Trophoblast cell (in vitro differentiated cells and primary cell): ENCODE results near the gene PRKN.

ENCODE experiments used
- DNase-seq, 2 donors: peaks; one replicate each; pipeline ENCODE4 v3.0.0-alpha.2; 2016
- H2AFZ ChIP-seq: 2 replicates; pipeline ENCODE4 v1.6.1; 2013; ENCODE audit warnings: low read length, moderate library complexity, mild to moderate bottlenecking; ENCODE audit not compliant: insufficient read depth, poor library complexity
- H2AK5ac ChIP-seq: 2 replicates; pipeline ENCODE4 v1.6.1; 2013; ENCODE audit warnings: mild to moderate bottlenecking, low read length
- H2BK120ac ChIP-seq: 2 replicates; pipeline ENCODE4 v1.6.1; 2013; ENCODE audit warnings: low read length, mild to moderate bottlenecking, moderate library complexity; ENCODE audit not compliant: insufficient read depth, poor library complexity
- H2BK12ac ChIP-seq: 2 replicates; pipeline ENCODE4 v1.6.1; 2013; ENCODE audit warnings: mild to moderate bottlenecking, low read length, moderate library complexity
- H2BK5ac ChIP-seq: 2 replicates; pipeline ENCODE4 v1.6.1; 2013; ENCODE audit warnings: low read length, low read depth, moderate library complexity, mild to moderate bottlenecking; ENCODE audit not compliant: poor library complexity
- H3K14ac ChIP-seq: 2 replicates; pipeline ENCODE4 v1.6.1; 2013; ENCODE audit warnings: mild to moderate bottlenecking, low read length
- H3K18ac ChIP-seq: 2 replicates; pipeline ENCODE4 v1.6.1; 2013; ENCODE audit warnings: mild to moderate bottlenecking, low read length
- H3K23ac ChIP-seq: 2 replicates; pipeline ENCODE4 v1.6.1; 2013; ENCODE audit warnings: low read length
- H3K27ac ChIP-seq: 2 replicates; pipeline ENCODE4 v1.5.1; 2013; ENCODE audit warnings: low read depth, mild to moderate bottlenecking, inconsistent platforms, low read length, moderate library complexity
- H3K27me3 ChIP-seq: 2 replicates; pipeline ENCODE4 v1.6.1; 2013; ENCODE audit warnings: inconsistent platforms, mild to moderate bottlenecking, low read length, moderate library complexity; ENCODE audit not compliant: insufficient read depth
- H3K36me3 ChIP-seq, 2 experiments: 1 replicate in 1 of 2; 2 replicates in 1 of 2; pipeline ENCODE4 v1.6.1; 2013; ENCODE audit warnings: low read length in 2 of 2, mild to moderate bottlenecking in 2 of 2, moderate library complexity in 1 of 2; ENCODE audit not compliant: insufficient read depth in 2 of 2, control insufficient read depth in 1 of 2
- H3K4ac ChIP-seq: 2 replicates; pipeline ENCODE4 v1.6.1; 2013; ENCODE audit warnings: low read depth, mild to moderate bottlenecking, low read length, moderate library complexity
- H3K4me1 ChIP-seq, 2 experiments: 1 replicate in 1 of 2; 2 replicates in 1 of 2; pipeline ENCODE4 v1.6.1; 2013; ENCODE audit warnings: low read length in 2 of 2, mild to moderate bottlenecking in 2 of 2, moderate library complexity in 1 of 2; ENCODE audit not compliant: insufficient read depth in 2 of 2, control insufficient read depth in 1 of 2
- H3K4me2 ChIP-seq: 2 replicates; pipeline ENCODE4 v1.6.1; 2013; ENCODE audit warnings: inconsistent platforms, mild to moderate bottlenecking, low read length, moderate library complexity
- H3K4me3 ChIP-seq: 2 replicates; pipeline ENCODE4 v1.5.1; 2013; ENCODE audit warnings: mild to moderate bottlenecking, low read depth, low read length, inconsistent platforms
- H3K79me1 ChIP-seq: one replicate; pipeline ENCODE4 v1.6.1; 2013; ENCODE audit warnings: low read length
- H3K79me2 ChIP-seq: 2 replicates; pipeline ENCODE4 v1.6.1; 2013; ENCODE audit warnings: low read length, mild to moderate bottlenecking; ENCODE audit not compliant: control insufficient read depth, insufficient read depth, poor library complexity
- H3K9ac ChIP-seq: 2 replicates; pipeline ENCODE4 v1.6.1; 2013; ENCODE audit warnings: mild to moderate bottlenecking, low read length
- H3K9me3 ChIP-seq: 2 replicates; pipeline ENCODE4 v1.6.1; 2013; ENCODE audit warnings: low read depth, mild to moderate bottlenecking, control low read depth, inconsistent platforms, low read length; ENCODE audit not compliant: insufficient read depth
- H4K12ac ChIP-seq: 2 replicates; pipeline ENCODE4 v1.6.1; 2013; ENCODE audit warnings: low read depth, mild to moderate bottlenecking, low read length, moderate library complexity
- H4K8ac ChIP-seq: 2 replicates; pipeline ENCODE4 v1.6.1; 2013; ENCODE audit warnings: low read depth, mild to moderate bottlenecking, low read length, moderate library complexity
- H4K91ac ChIP-seq: one replicate; pipeline ENCODE4 v1.6.1; 2013; ENCODE audit warnings: low read depth, mild to moderate bottlenecking, low read length, moderate library complexity
- WGBS: extraction: QIAGEN DNeasy Blood & Tissue Kit; methylation state at CpG from one replicate; pipeline ENCODE4 v1.1.7; 2013; ENCODE audit warnings: missing lambda C conversion rate; ENCODE audit not compliant: insufficient read length, insufficient coverage; ENCODE audit errors: extremely low coverage; 5-methylcytosine and 5-hydroxymethylcytosine counted together

Gene PRKN

GRCh38 chr6:162270966-162271365, 456.6 kb downstream of the PRKN start:
- Histone ChIP-seq H2AFZ (no peak overlapping the region), H3K27ac (no peak overlapping the region), H2BK5ac (no peak overlapping the region), H3K4me2 (no peak overlapping the region), H3K9ac (no peak overlapping the region), H3K4me3 (no peak overlapping the region), H3K9me3 (no peaks in the 10 kb centered on the region), H2BK12ac (no peak overlapping the region), H3K4me1 (no peaks in the 10 kb centered on the region), H2AK5ac (no peak overlapping the region), H3K14ac (no peak overlapping the region), H3K4ac (no peak overlapping the region), H3K27me3 (no peaks in the 10 kb centered on the region), H2BK120ac (no peak overlapping the region), H4K8ac (no peak overlapping the region), H4K12ac (no peak overlapping the region), H3K79me2 (no peaks in the 10 kb centered on the region), H3K23ac (no peak overlapping the region), H3K79me1 (no peaks in the 10 kb centered on the region), H3K18ac (no peak overlapping the region), H3K36me3 (no peaks in the 10 kb centered on the region), H4K91ac (no peak overlapping the region)
- WGBS: no CpG with 5 or more reads among the region's 5 CpGs
- no peak for DNase-seq

- no CpG with 5 or more reads among the region's 2 CpGs for WGBS
- H3K27ac ChIP-seq: no peak overlapping the region
- H3K9ac ChIP-seq: no peak overlapping the region
- H4K12ac ChIP-seq: no peak overlapping the region
- no peak overlapping the region for H2BK5ac ChIP-seq
- H3K79me2 ChIP-seq: no peaks in the 10 kb centered on the region
- H2AK5ac ChIP-seq: no peak overlapping the region
- H3K4me2 ChIP-seq: no peak overlapping the region
- no peak overlapping the region for H3K4me3 ChIP-seq
- H3K23ac ChIP-seq: no peak overlapping the region
- H3K9me3 ChIP-seq: no peaks in the 10 kb centered on the region
- no peaks in the 10 kb centered on the region for H3K36me3 ChIP-seq
- no peak for DNase-seq
- no peak overlapping the region for H3K14ac ChIP-seq
- no peak overlapping the region for H4K91ac ChIP-seq
- no peak overlapping the region for H2BK120ac ChIP-seq
- H3K27me3 ChIP-seq: no peaks in the 10 kb centered on the region
- H3K18ac ChIP-seq: no peak overlapping the region
- H3K79me1 ChIP-seq: no peaks in the 10 kb centered on the region
- H3K4ac ChIP-seq: no peak overlapping the region
- H2BK12ac ChIP-seq: no peak overlapping the region
- H2AFZ ChIP-seq: no peak overlapping the region
- no peak overlapping the region for H4K8ac ChIP-seq
- H3K4me1 ChIP-seq: no peaks in the 10 kb centered on the region
Measured at GRCh38 chr6:162267641-162268040, 459.9 kb downstream of the PRKN start.

GRCh38 chr6:162267126-162267525, 460.4 kb downstream of the PRKN start:
- no CpG with 5 or more reads among the region's 4 CpGs for WGBS
- Histone ChIP-seq H3K36me3 (no peaks in the 10 kb centered on the region), H3K9me3 (no peaks in the 10 kb centered on the region), H3K14ac (no peak overlapping the region), H3K4ac (no peak overlapping the region), H2AFZ (no peak overlapping the region), H3K23ac (no peak overlapping the region), H3K4me3 (no peak overlapping the region), H3K9ac (no peak overlapping the region), H3K4me1 (no peaks in the 10 kb centered on the region), H3K79me2 (no peaks in the 10 kb centered on the region), H3K27me3 (no peaks in the 10 kb centered on the region), H2BK5ac (no peak overlapping the region), H3K4me2 (no peak overlapping the region), H4K8ac (no peak overlapping the region), H4K12ac (no peak overlapping the region), H4K91ac (no peak overlapping the region), H2BK120ac (no peak overlapping the region), H2BK12ac (no peak overlapping the region), H2AK5ac (no peak overlapping the region), H3K79me1 (no peaks in the 10 kb centered on the region), H3K18ac (no peak overlapping the region), H3K27ac (no peak overlapping the region)
- DNase-seq: no peak

- H2AK5ac ChIP-seq: no peak overlapping the region
- H3K79me1 ChIP-seq: no peaks in the 10 kb centered on the region
- no peak overlapping the region for H2BK5ac ChIP-seq
- DNase-seq: no peak
- H2AFZ ChIP-seq: no peak overlapping the region
- H3K9me3 ChIP-seq: no peaks in the 10 kb centered on the region
- no peak overlapping the region for H4K91ac ChIP-seq
- H3K27ac ChIP-seq: no peak overlapping the region
- no peak overlapping the region for H3K4ac ChIP-seq
- WGBS: 100% methylated on average over 2 of the region's 6 CpGs
- no peaks in the 10 kb centered on the region for H3K36me3 ChIP-seq
- H3K9ac ChIP-seq: no peak overlapping the region
- no peak overlapping the region for H3K4me3 ChIP-seq
- H3K18ac ChIP-seq: no peak overlapping the region
- H3K27me3 ChIP-seq: no peaks in the 10 kb centered on the region
- H3K14ac ChIP-seq: no peak overlapping the region
- no peak overlapping the region for H4K12ac ChIP-seq
- no peak overlapping the region for H3K4me2 ChIP-seq
- no peak overlapping the region for H2BK12ac ChIP-seq
- no peaks in the 10 kb centered on the region for H3K79me2 ChIP-seq
- H2BK120ac ChIP-seq: no peak overlapping the region
- no peaks in the 10 kb centered on the region for H3K4me1 ChIP-seq
- no peak overlapping the region for H4K8ac ChIP-seq
- H3K23ac ChIP-seq: no peak overlapping the region
Measured at GRCh38 chr6:162264581-162264980, 463.0 kb downstream of the PRKN start.
